HEK293 (cell line): ENCODE data around the gene HS6ST3.

Experiments
- CTCF ChIA-PET: fragments of 350-600 bp; formaldehyde crosslinking; extraction: SDS; loops from one replicate; lab custom pipeline; 2021; ENCODE audit warnings: antibody characterized with exemption; lab: Yijun Ruan, JAX
- POLR2A ChIA-PET: fragments of 300-600 bp; formaldehyde crosslinking; extraction: SDS; loops from one replicate; lab custom pipeline; 2020; ENCODE audit warnings: antibody characterized with exemption, inconsistent platforms; lab: Yijun Ruan, JAX
- H3K27ac ChIP-seq: fragments of 200-500 bp; sonication (Bioruptor generic); 2 replicates; pipeline ENCODE4 v1.5.1; 2014; ENCODE audit warnings: low read depth, low read length, control low read depth, inconsistent platforms; ENCODE audit errors: extremely low read depth
- H3K36me3 ChIP-seq, 2 experiments: fragments of 200-500 bp in 1 of 2; sonication (Bioruptor generic) in 1 of 2; 1 replicate in 1 of 2; 2 replicates in 1 of 2; pipeline ENCODE4 v1.5.1; 2014 to 2017; ENCODE audit warnings: inconsistent platforms in 2 of 2, low read length in 2 of 2; ENCODE audit not compliant: control insufficient read depth in 2 of 2, insufficient read depth in 1 of 2
- H3K4me1 ChIP-seq: fragments of 200-500 bp; sonication (Bioruptor generic); 2 replicates; pipeline ENCODE4 v1.5.1; 2014; ENCODE audit warnings: mild to moderate bottlenecking, low read length, inconsistent platforms; ENCODE audit not compliant: control insufficient read depth, insufficient read depth
- H3K4me3 ChIP-seq: 2 replicates; pipeline ENCODE4 v1.5.1; 2011; ENCODE audit warnings: low read depth, mild to moderate bottlenecking, control low read depth, low read length, moderate library complexity
- H3K9me3 ChIP-seq: fragments of 200-500 bp; sonication (Bioruptor generic); 2 replicates; pipeline ENCODE4 v1.5.1; 2014; ENCODE audit warnings: low read depth, low read length, inconsistent platforms; ENCODE audit not compliant: control insufficient read depth, insufficient read depth
- FEZF1 ChIP-seq: fragments of 450-650 bp; formaldehyde crosslinking; IDR thresholded peaks from 2 replicates; pipeline ENCODE4 v1.5.1; 2016; ENCODE audit warnings: missing biosample characterization, missing genetic modification characterization
- GLIS1 ChIP-seq: fragments of 450-650 bp; formaldehyde crosslinking; IDR thresholded peaks from 2 replicates; pipeline ENCODE4 v1.5.1; 2016; ENCODE audit warnings: missing biosample characterization, missing genetic modification characterization
- MEIS1 ChIP-seq: sonication (generic); formaldehyde crosslinking; IDR thresholded peaks from 2 replicates; pipeline ENCODE4 v1.8.1; 2022; ENCODE audit warnings: missing genetic modification reagents, mild to moderate bottlenecking, borderline replicate concordance
- OSR2 ChIP-seq: fragments of 450-650 bp; formaldehyde crosslinking; IDR thresholded peaks from 2 replicates; pipeline ENCODE4 v1.5.1; 2016; ENCODE audit warnings: missing biosample characterization, missing genetic modification characterization
- PRDM1 ChIP-seq: fragments of 450-650 bp; formaldehyde crosslinking; IDR thresholded peaks from 2 replicates; pipeline ENCODE4; 2016; ENCODE audit warnings: missing biosample characterization, missing genetic modification characterization
- RBAK ChIP-seq: fragments of 450-650 bp; formaldehyde crosslinking; IDR thresholded peaks from 2 replicates; pipeline ENCODE4 v1.5.1; 2016; ENCODE audit warnings: missing biosample characterization, missing genetic modification characterization
- REPIN1 ChIP-seq: fragments of 450-650 bp; formaldehyde crosslinking; IDR thresholded peaks from 2 replicates; pipeline ENCODE4 v1.5.1; 2017; ENCODE audit warnings: missing biosample characterization, missing genetic modification characterization, low read depth
- ZBTB11 ChIP-seq: fragments of 450-650 bp; formaldehyde crosslinking; conservative IDR thresholded peaks from 2 replicates; pipeline ENCODE4 v1.5.1; 2016; ENCODE audit warnings: low read depth, missing biosample characterization, missing genetic modification characterization
- ZBTB6 ChIP-seq: fragments of 450-650 bp; formaldehyde crosslinking; IDR thresholded peaks from 2 replicates; pipeline ENCODE4 v1.5.1; 2017; ENCODE audit warnings: missing biosample characterization, missing genetic modification characterization
- ZBTB7A ChIP-seq: fragments of 450-650 bp; formaldehyde crosslinking; IDR thresholded peaks from 2 replicates; pipeline ENCODE4 v1.5.1; 2016; ENCODE audit warnings: low read depth, missing biosample characterization, missing genetic modification characterization
- ZNF132 ChIP-seq: fragments of 450-650 bp; formaldehyde crosslinking; IDR thresholded peaks from 2 replicates; pipeline ENCODE4 v1.5.1; 2017; ENCODE audit warnings: missing biosample characterization, missing genetic modification characterization, borderline replicate concordance
- ZNF157 ChIP-seq: fragments of 450-650 bp; formaldehyde crosslinking; IDR thresholded peaks from 2 replicates; pipeline ENCODE4 v1.5.1; 2016; ENCODE audit warnings: missing biosample characterization, missing genetic modification characterization
- ZNF169 ChIP-seq: fragments of 450-650 bp; formaldehyde crosslinking; IDR thresholded peaks from 2 replicates; pipeline ENCODE4 v1.5.1; 2016; ENCODE audit warnings: missing biosample characterization, missing genetic modification characterization
- ZNF18 ChIP-seq: fragments of 450-650 bp; formaldehyde crosslinking; IDR thresholded peaks from 2 replicates; pipeline ENCODE4 v1.5.1; 2016; ENCODE audit warnings: missing biosample characterization, missing genetic modification characterization
- ZNF239 ChIP-seq: fragments of 450-650 bp; formaldehyde crosslinking; IDR thresholded peaks from 2 replicates; pipeline ENCODE4 v1.5.1; 2016; ENCODE audit warnings: missing biosample characterization, missing genetic modification characterization
- ZNF248 ChIP-seq: fragments of 450-650 bp; formaldehyde crosslinking; IDR thresholded peaks from 2 replicates; pipeline ENCODE4 v1.5.1; 2017; ENCODE audit warnings: missing biosample characterization, missing genetic modification characterization
- ZNF292 ChIP-seq: fragments of 450-650 bp; formaldehyde crosslinking; IDR thresholded peaks from 2 replicates; pipeline ENCODE4 v1.5.1; 2016; ENCODE audit warnings: low read depth, missing biosample characterization, missing genetic modification characterization, borderline replicate concordance
- ZNF311 ChIP-seq: fragments of 450-650 bp; formaldehyde crosslinking; IDR thresholded peaks from 2 replicates; pipeline ENCODE4 v1.5.1; 2017; ENCODE audit warnings: missing biosample characterization, missing genetic modification characterization, borderline replicate concordance
- ZNF416 ChIP-seq: fragments of 450-650 bp; formaldehyde crosslinking; IDR thresholded peaks from 2 replicates; pipeline ENCODE4 v1.5.1; 2016; ENCODE audit warnings: missing biosample characterization, missing genetic modification characterization
- ZNF529 ChIP-seq: fragments of 450-650 bp; formaldehyde crosslinking; IDR thresholded peaks from 2 replicates; pipeline ENCODE4 v1.5.1; 2017; ENCODE audit warnings: missing genetic modification characterization, missing biosample characterization; ENCODE audit not compliant: insufficient replicate concordance
- ZNF639 ChIP-seq: fragments of 450-650 bp; formaldehyde crosslinking; IDR thresholded peaks from 2 replicates; pipeline ENCODE4 v1.5.1; 2016; ENCODE audit warnings: missing biosample characterization, missing genetic modification characterization
- ZNF707 ChIP-seq: fragments of 450-650 bp; formaldehyde crosslinking; IDR thresholded peaks from 2 replicates; pipeline ENCODE4 v1.5.1; 2016; ENCODE audit warnings: missing biosample characterization, missing genetic modification characterization
- ZNF747 ChIP-seq: fragments of 450-650 bp; formaldehyde crosslinking; IDR thresholded peaks from 2 replicates; pipeline ENCODE4 v1.5.1; 2016; ENCODE audit warnings: missing biosample characterization, missing genetic modification characterization
- TF ChIP-seq, protein P1 (sequence below): fragments of 450-650 bp; formaldehyde crosslinking; IDR thresholded peaks from 2 replicates; pipeline ENCODE4 v1.5.1; 2017; ENCODE audit warnings: missing biosample characterization, missing genetic modification characterization

HS6ST3 gene

GRCh38 chr13:96450326-96451020 lies 360.6 kb downstream of the HS6ST3 start:
- Histone ChIP-seq H3K4me3 (no peak overlapping the region), H3K9me3 (no peaks in the 10 kb centered on the region)
- POLR2A ChIA-PET, result no interaction called here
- TF ChIP-seq ZBTB7A, result no peak
- TF ChIP-seq ZNF18, result no peak
- no peak for TF ChIP-seq REPIN1 (tag by site-specific recombination)
- no peak for TF ChIP-seq RBAK
- TF ChIP-seq GLIS1, result no peak
- TF ChIP-seq ZNF529 (tag by site-specific recombination), result no peak
- TF ChIP-seq ZNF157 (tag by site-specific recombination), result no peak
- no peak for TF ChIP-seq ZNF747 (tag by site-specific recombination)
- no peak for TF ChIP-seq ZNF132 (tag by site-specific recombination)
- no peak for TF ChIP-seq ZNF292 (tag by site-specific recombination)
- no peak for TF ChIP-seq OSR2
- no peak for TF ChIP-seq ZNF639 (tag by site-specific recombination)
- TF ChIP-seq, all 188 proteins: peak for 0
- Histone ChIP-seq H3K36me3 (no peaks in the 10 kb centered on the region), H3K4me1 (no peaks in the 10 kb centered on the region), H3K27ac (no peak overlapping the region)
- CTCF ChIA-PET, result no interaction called here

DNA sequence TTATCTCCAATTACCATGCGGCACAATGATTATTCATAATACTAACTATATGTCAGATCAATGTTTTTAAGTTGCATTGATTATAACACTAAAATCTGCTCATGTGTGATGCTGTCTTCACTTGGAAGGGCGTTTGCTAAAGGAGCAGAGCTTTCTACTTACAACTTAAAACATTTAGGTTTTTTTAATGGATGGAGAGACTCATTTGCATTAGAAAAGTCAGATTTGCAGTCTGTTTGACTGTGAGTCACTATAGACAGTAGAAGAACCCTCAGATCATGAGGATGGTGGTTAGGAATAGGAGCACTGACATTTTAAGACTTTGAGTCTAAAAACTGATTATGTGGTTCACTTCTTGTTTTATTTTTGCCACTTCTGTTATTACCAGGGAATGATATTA lies 364.6 kb downstream of the HS6ST3 start:
- ChIA-PET POLR2A (no interaction called here), CTCF (interaction anchor here (0.6 kb wide), 1 partner anchor 429 kb away, joined by 6 read pairs; no protein-coding TSS in a partner anchor)
- H3K4me3 ChIP-seq, result no peak overlapping the region
- H3K27ac ChIP-seq, result no peak overlapping the region
- TF ChIP-seq ZBTB11 (tag by site-specific recombination), result no peak
- TF ChIP-seq FEZF1, result no peak
- no peak for TF ChIP-seq RBAK
- TF ChIP-seq ZNF707 (tag by site-specific recombination), result no peak
- TF ChIP-seq, all 188 proteins: peak for 0
- Histone ChIP-seq H3K36me3 (no peaks in the 10 kb centered on the region), H3K9me3 (no peaks in the 10 kb centered on the region), H3K4me1 (no peaks in the 10 kb centered on the region)

GRCh38 chr13:96460609-96461008 lies 370.7 kb downstream of the HS6ST3 start:
- H3K4me1 ChIP-seq, result peaks cover 4% of the 10 kb centered on the region; the same call in 1 of the 2 replicates
- H3K9me3 ChIP-seq, result no peaks in the 10 kb centered on the region
- ChIA-PET POLR2A (no interaction called here), CTCF (no interaction called here)
- no peak overlapping the region for H3K27ac ChIP-seq
- TF ChIP-seq ZNF311 (tag by site-specific recombination) (no peak), PRDM1 (no peak), MEIS1 (CRISPR knock-in tag) (no peak), ZNF169 (tag by site-specific recombination) (no peak), ZNF248 (tag by site-specific recombination) (no peak), ZBTB6 (no peak), ZNF416 (tag by site-specific recombination) (no peak), ZNF239 (tag by site-specific recombination) (no peak)
- TF ChIP-seq, protein P1, sequence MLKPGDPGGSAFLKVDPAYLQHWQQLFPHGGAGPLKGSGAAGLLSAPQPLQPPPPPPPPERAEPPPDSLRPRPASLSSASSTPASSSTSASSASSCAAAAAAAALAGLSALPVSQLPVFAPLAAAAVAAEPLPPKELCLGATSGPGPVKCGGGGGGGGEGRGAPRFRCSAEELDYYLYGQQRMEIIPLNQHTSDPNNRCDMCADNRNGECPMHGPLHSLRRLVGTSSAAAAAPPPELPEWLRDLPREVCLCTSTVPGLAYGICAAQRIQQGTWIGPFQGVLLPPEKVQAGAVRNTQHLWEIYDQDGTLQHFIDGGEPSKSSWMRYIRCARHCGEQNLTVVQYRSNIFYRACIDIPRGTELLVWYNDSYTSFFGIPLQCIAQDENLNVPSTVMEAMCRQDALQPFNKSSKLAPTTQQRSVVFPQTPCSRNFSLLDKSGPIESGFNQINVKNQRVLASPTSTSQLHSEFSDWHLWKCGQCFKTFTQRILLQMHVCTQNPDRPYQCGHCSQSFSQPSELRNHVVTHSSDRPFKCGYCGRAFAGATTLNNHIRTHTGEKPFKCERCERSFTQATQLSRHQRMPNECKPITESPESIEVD, result peak; percentile 67; the same call in 1 of the 2 replicates
- H3K4me3 ChIP-seq, result no peak overlapping the region
- H3K36me3 ChIP-seq, result no peaks in the 10 kb centered on the region
